ENCODE data around the gene SIGMAR1.

The SIGMAR1 gene

GRCh38 chr9:34599546-34599945 lies 38.0 kb downstream of the SIGMAR1 start:
- H3K9me2 ChIP-seq (replicated peaks; ENCODE audit: low read depth, low read length), result no peaks in the 10 kb centered on the region
- no peaks in the 10 kb centered on the region for H4K20me1 ChIP-seq (ENCODE audit: insufficient read depth, low read length, poor library complexity, severe bottlenecking)
- no peaks in the 10 kb centered on the region for H3F3A ChIP-seq (ENCODE audit: low read depth)
- no peaks in the 10 kb centered on the region for H3K4me1 ChIP-seq (ENCODE audit: insufficient read depth, low read length, poor library complexity, severe bottlenecking)
- TF ChIP-seq CTCF (conservative IDR thresholded peaks at IDR 0.05; ENCODE audit: low read length), result no peak
- TF ChIP-seq EZH2phosphoT487 (IDR thresholded peaks at IDR 0.05; ENCODE audit: borderline replicate concordance), result no peak
- H3K4me2 ChIP-seq (ENCODE audit: low read depth, low read length, poor library complexity, severe bottlenecking), result no peak overlapping the region
- H3K27me3 ChIP-seq (ENCODE audit: insufficient read depth, low read length, poor library complexity, severe bottlenecking), result no peaks in the 10 kb centered on the region
- H3K79me2 ChIP-seq (ENCODE audit: insufficient read depth, low read length), result no peaks in the 10 kb centered on the region
- no peak overlapping the region for H3K9ac ChIP-seq (ENCODE audit: low read depth, low read length, poor library complexity, severe bottlenecking)
- H3K4me3 ChIP-seq (ENCODE audit: low read length, poor library complexity, severe bottlenecking), result no peak overlapping the region
- no peak overlapping the region for H2AFZ ChIP-seq (ENCODE audit: low read length)
- no peaks in the 10 kb centered on the region for H3K9me3 ChIP-seq (ENCODE audit: insufficient read depth, low read depth, low read length)
- no peaks in the 10 kb centered on the region for H3K36me3 ChIP-seq (ENCODE audit: insufficient read depth, low read length)

- H4K20me1 ChIP-seq (ENCODE audit: insufficient read depth, low read length, poor library complexity, severe bottlenecking), result no peaks in the 10 kb centered on the region
- no peaks in the 10 kb centered on the region for H3K27me3 ChIP-seq (ENCODE audit: insufficient read depth, low read length, poor library complexity, severe bottlenecking)
- H3K9me2 ChIP-seq (replicated peaks; ENCODE audit: low read depth, low read length), result no peaks in the 10 kb centered on the region
- TF ChIP-seq EZH2phosphoT487 (IDR thresholded peaks at IDR 0.05; ENCODE audit: borderline replicate concordance), result no peak
- no peak overlapping the region for H2AFZ ChIP-seq (ENCODE audit: low read length)
- H3K79me2 ChIP-seq (ENCODE audit: insufficient read depth, low read length), result no peaks in the 10 kb centered on the region
- H3K4me1 ChIP-seq (ENCODE audit: insufficient read depth, low read length, poor library complexity, severe bottlenecking), result peaks cover 3% of the 10 kb centered on the region
- no peak overlapping the region for H3K4me2 ChIP-seq (ENCODE audit: low read depth, low read length, poor library complexity, severe bottlenecking)
- H3K9ac ChIP-seq (ENCODE audit: low read depth, low read length, poor library complexity, severe bottlenecking), result no peak overlapping the region
- no peaks in the 10 kb centered on the region for H3K9me3 ChIP-seq (ENCODE audit: insufficient read depth, low read depth, low read length)
- H3F3A ChIP-seq (ENCODE audit: low read depth), result no peaks in the 10 kb centered on the region
- no peaks in the 10 kb centered on the region for H3K36me3 ChIP-seq (ENCODE audit: insufficient read depth, low read length)
- no peak overlapping the region for H3K4me3 ChIP-seq (ENCODE audit: low read length, poor library complexity, severe bottlenecking)
Observed at GRCh38 chr9:34594177-34594576, 43.4 kb downstream of the SIGMAR1 start.

DNA sequence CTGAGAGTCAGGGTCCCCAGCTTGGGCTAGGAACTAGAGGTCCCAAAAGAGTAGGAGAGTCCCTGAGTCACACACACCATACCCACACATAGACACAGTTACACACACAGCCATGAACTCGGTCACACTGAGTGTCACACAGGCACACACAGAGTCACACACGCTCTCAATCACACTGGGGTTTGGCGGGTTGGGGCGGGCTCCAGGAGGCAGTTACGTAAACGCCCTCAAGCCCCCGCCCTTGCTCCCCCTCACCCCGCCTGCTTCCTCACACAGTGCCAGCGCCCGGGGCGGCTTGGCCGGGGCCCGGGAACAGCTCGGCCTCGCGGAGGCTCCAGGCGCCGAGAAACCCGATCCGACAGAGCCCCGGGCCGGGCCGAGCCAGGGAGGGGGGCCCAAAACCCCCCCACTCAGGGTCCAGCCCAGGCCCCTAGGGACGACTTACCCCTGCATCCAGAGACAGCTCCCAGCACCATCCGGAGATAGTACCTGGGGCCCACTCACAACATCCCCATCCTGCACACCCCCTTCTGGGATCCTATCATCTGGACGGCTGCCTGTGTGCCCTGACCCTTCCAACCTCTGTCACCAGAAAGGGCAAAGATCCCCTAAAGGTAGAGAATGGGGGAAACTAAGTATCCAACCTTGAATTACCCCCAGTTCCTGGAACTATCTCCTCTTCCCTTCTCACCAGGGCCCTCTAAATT lies 44.5 kb downstream of the SIGMAR1 start:
- H3K9ac ChIP-seq (ENCODE audit: low read depth, low read length, poor library complexity, severe bottlenecking), result no peak overlapping the region
- no peak overlapping the region for H2AFZ ChIP-seq (ENCODE audit: low read length)
- no peaks in the 10 kb centered on the region for H3K9me2 ChIP-seq (replicated peaks; ENCODE audit: low read depth, low read length)
- H3K4me2 ChIP-seq (ENCODE audit: low read depth, low read length, poor library complexity, severe bottlenecking), result no peak overlapping the region
- no peaks in the 10 kb centered on the region for H3F3A ChIP-seq (ENCODE audit: low read depth)
- H3K9me3 ChIP-seq (ENCODE audit: insufficient read depth, low read depth, low read length), result no peaks in the 10 kb centered on the region
- TF ChIP-seq EZH2phosphoT487 (IDR thresholded peaks at IDR 0.05; ENCODE audit: borderline replicate concordance) (no peak), CTCF (conservative IDR thresholded peaks at IDR 0.05; ENCODE audit: low read length) (no peak)
- H3K79me2 ChIP-seq (ENCODE audit: insufficient read depth, low read length), result no peaks in the 10 kb centered on the region
- no peaks in the 10 kb centered on the region for H3K36me3 ChIP-seq (ENCODE audit: insufficient read depth, low read length)
- no peaks in the 10 kb centered on the region for H4K20me1 ChIP-seq (ENCODE audit: insufficient read depth, low read length, poor library complexity, severe bottlenecking)
- no peaks in the 10 kb centered on the region for H3K27me3 ChIP-seq (ENCODE audit: insufficient read depth, low read length, poor library complexity, severe bottlenecking)
- peaks cover 3% of the 10 kb centered on the region for H3K4me1 ChIP-seq (ENCODE audit: insufficient read depth, low read length, poor library complexity, severe bottlenecking)
- H3K4me3 ChIP-seq (ENCODE audit: low read length, poor library complexity, severe bottlenecking), result no peak overlapping the region

All from Loucy (cell line).